Esophagus squamous epithelium (tissue), 4 donors: ENCODE results near the gene THOC6.

ENCODE experiments used
- CTCF ChIP-seq, 6 experiments: fragments of 450-650 bp in 4 of 6; fragments of 200-600 bp in 2 of 6; sonication (generic) in 2 of 6; IDR thresholded peaks; one replicate each; pipeline ENCODE4 v1.5.1; 2016 to 2019; ENCODE audit warnings: antibody characterized with exemption in 6 of 6, mild to moderate bottlenecking in 4 of 6, moderate library complexity in 4 of 6
- POLR2A ChIP-seq, 4 donors: fragments of 450-650 bp; IDR thresholded peaks; one replicate each; pipeline ENCODE4 v1.6.1; 2017; ENCODE audit warnings: antibody characterized with exemption in 4 of 4, mild to moderate bottlenecking in 4 of 4, moderate library complexity in 3 of 4

- TF ChIP-seq CTCF (IDR thresholded peaks at IDR 0.05) = no peak
- TF ChIP-seq POLR2A (IDR thresholded peaks at IDR 0.05) = no peak
These were observed 23.3 kb upstream of the THOC6 start for GRCh38 chr16:3000540-3000939.
